K562 (cell line): Measurements from ENCODE around the gene MBD6. TPM values are rescaled to one million over a fixed set of nuclear protein-coding genes. Genes with fewer than 3 reads are reported as not detected.

Experiments
- BDP1 ChIP-seq: IDR thresholded peaks from 3 replicates; pipeline ENCODE4 v1.6.1; 2011; ENCODE audit not compliant: insufficient read length, insufficient read depth
- DACH1 ChIP-seq: fragments of 450-650 bp; IDR thresholded peaks from 2 replicates; pipeline ENCODE4 v1.6.1; 2018; ENCODE audit not compliant: partially characterized antibody
- ELF1 ChIP-seq: fragments of 200-800 bp; sonication (Bioruptor generic); IDR thresholded peaks from 2 replicates; pipeline ENCODE4 v1.6.1; 2016; ENCODE audit warnings: missing genetic modification characterization, missing compliant biosample characterization
- ERF ChIP-seq: fragments of 450-650 bp; formaldehyde crosslinking; IDR thresholded peaks from 2 replicates; pipeline ENCODE4 v1.4.0; 2020; ENCODE audit warnings: mild to moderate bottlenecking, mixed read lengths
- HNRNPK ChIP-seq: fragments of 200-400 bp; formaldehyde crosslinking; IDR thresholded peaks from one replicate; pipeline ENCODE4 v1.6.1; 2018; ENCODE audit warnings: mild to moderate bottlenecking, low read depth, low read length; ENCODE audit not compliant: poor library complexity, severe bottlenecking
- HNRNPL ChIP-seq: fragments of 200-400 bp; formaldehyde crosslinking; IDR thresholded peaks from 2 replicates; pipeline ENCODE4 v1.6.1; 2017; ENCODE audit warnings: low read depth, mild to moderate bottlenecking, low read length
- HOXB6 ChIP-seq: fragments of 250-450 bp; sonication (Bioruptor Pico); IDR thresholded peaks from 2 replicates; pipeline ENCODE4 v1.5.1; 2022; ENCODE audit warnings: mild to moderate bottlenecking, borderline replicate concordance
- LARP7 ChIP-seq: fragments of 450-650 bp; IDR thresholded peaks from 2 replicates; pipeline ENCODE4 v1.6.1; 2016
- MCM5 ChIP-seq: fragments of 450-650 bp; IDR thresholded peaks from 2 replicates; pipeline ENCODE4 v1.6.1; 2016; ENCODE audit warnings: low read depth
- NFRKB ChIP-seq: fragments of 450-650 bp; IDR thresholded peaks from 2 replicates; pipeline ENCODE4 v1.6.1; 2016; ENCODE audit warnings: low read depth
- NR2C2 ChIP-seq, 2 experiments: fragments of 200-800 bp in 1 of 2; sonication (Bioruptor generic) in 1 of 2; sonication (generic) in 1 of 2; formaldehyde crosslinking in 1 of 2; IDR thresholded peaks; 2 replicates each; pipeline versions ENCODE4 v1.6.1 to v1.8.0; 2016 to 2022; ENCODE audit warnings: mild to moderate bottlenecking in 1 of 2, missing compliant biosample characterization in 1 of 2, missing genetic modification characterization in 1 of 2, missing genetic modification reagents in 1 of 2
- POU5F1 ChIP-seq: fragments of 150-350 bp; IDR thresholded peaks from 2 replicates; pipeline ENCODE4 v1.6.1; 2014; ENCODE audit warnings: borderline replicate concordance, low read length, low read depth, mild to moderate bottlenecking; ENCODE audit not compliant: partially characterized antibody
- SMAD1 ChIP-seq: fragments of 150-350 bp; IDR thresholded peaks from 2 replicates; pipeline ENCODE4 v1.6.1; 2014; ENCODE audit warnings: low read length, low read depth; ENCODE audit not compliant: partially characterized antibody
- SPI1 ChIP-seq: IDR thresholded peaks from 2 replicates; pipeline ENCODE4 v1.6.1; 2011; ENCODE audit warnings: low read depth, low read length, control low read depth, borderline replicate concordance
- STAT5B ChIP-seq: fragments of 250-450 bp; sonication (Bioruptor Pico); IDR thresholded peaks from 2 replicates; pipeline ENCODE4 v1.8.0; 2021; ENCODE audit warnings: mild to moderate bottlenecking, inconsistent platforms
- TCF7L2 ChIP-seq: fragments of 150-350 bp; IDR thresholded peaks from 2 replicates; pipeline ENCODE4 v1.6.1; 2016; ENCODE audit warnings: low read depth, mild to moderate bottlenecking, low read length, moderate library complexity
- TRIM28 ChIP-seq: fragments of 450-650 bp; IDR thresholded peaks from 2 replicates; pipeline ENCODE4 v1.6.1; 2017
- ZNF143 ChIP-seq: sonication (generic); formaldehyde crosslinking; IDR thresholded peaks from 2 replicates; pipeline ENCODE4 v1.9.0; 2022; ENCODE audit warnings: mild to moderate bottlenecking, missing genetic modification reagents
- ZNF253 ChIP-seq: fragments of 250-450 bp; sonication (Bioruptor Pico); conservative IDR thresholded peaks from 2 replicates; pipeline ENCODE4 v1.6.1; 2021; ENCODE audit warnings: mild to moderate bottlenecking
- ZNF589 ChIP-seq: fragments of 200-800 bp; sonication (Bioruptor generic); IDR thresholded peaks from 2 replicates; pipeline ENCODE4 v1.6.1; 2016; ENCODE audit warnings: low read depth, missing genetic modification characterization, missing compliant biosample characterization
- ZNF668 ChIP-seq: fragments of 250-450 bp; sonication (Bioruptor Pico); IDR thresholded peaks from 2 replicates; pipeline ENCODE4 v1.8.0; 2022; ENCODE audit warnings: mild to moderate bottlenecking, inconsistent platforms
- polyA plus RNA-seq, 8 experiments: library from polyadenylated mRNA; depleted of rRNA in 4 of 8; stranded (reverse) in 5 of 8; unstranded in 3 of 8; fragments of >200 nt; fragmentation: Nextera tagmentation in 2 of 8; fragmentation: Illumina TruSeq in 1 of 8; extraction: Ambion mirVana in 2 of 8; extraction: Trizol in 1 of 8; gene quantifications; 2 replicates each; pipeline versions ENCODE4 v1.2.1 to v1.2.3, GENCODE V29; 2011 to 2014; ENCODE audit warnings: inconsistent platforms in 1 of 8, missing spikeins in 1 of 8
- total RNA-seq, 7 experiments: library from RNA; depleted of rRNA in 6 of 7; stranded (reverse); fragments of >200 nt in 6 of 7; fragmentation: Illumina TruSeq in 2 of 7; extraction: Trizol in 2 of 7; gene quantifications; 2 replicates each; pipeline versions ENCODE4 v1.2.1 to v1.2.3, GENCODE V29; 2011 to 2021; ENCODE audit warnings: low replicate concordance in 1 of 7
- TF ChIP-seq, protein P1 (sequence below): conservative IDR thresholded peaks from 2 replicates; pipeline ENCODE4 v1.6.1; 2011; ENCODE audit warnings: low read depth, mild to moderate bottlenecking, low read length; ENCODE audit not compliant: control insufficient read depth
- TF ChIP-seq, protein P2 (sequence below): sonication (generic); formaldehyde crosslinking; IDR thresholded peaks from 2 replicates; pipeline ENCODE4 v1.9.0; 2022; ENCODE audit warnings: mild to moderate bottlenecking, missing genetic modification reagents
- TF ChIP-seq, protein P3 (sequence below): IDR thresholded peaks from 2 replicates; pipeline ENCODE4 v1.6.1; 2011; ENCODE audit not compliant: insufficient read length; ENCODE audit errors: extremely low read depth
- TF ChIP-seq, protein P4 (sequence below): fragments of 250-450 bp; sonication (Bioruptor Pico); IDR thresholded peaks from 2 replicates; pipeline ENCODE4 v1.8.0; 2021; ENCODE audit warnings: moderate library complexity, mild to moderate bottlenecking, inconsistent platforms

The MBD6 gene
- total and polyA plus RNA-seq, 9 of the 15 experiments (the other 6 are each of a cell fraction or from before 2014, with no cell fraction given), result 2.0 to 54.8 (median 3.8) TPM

DNA sequence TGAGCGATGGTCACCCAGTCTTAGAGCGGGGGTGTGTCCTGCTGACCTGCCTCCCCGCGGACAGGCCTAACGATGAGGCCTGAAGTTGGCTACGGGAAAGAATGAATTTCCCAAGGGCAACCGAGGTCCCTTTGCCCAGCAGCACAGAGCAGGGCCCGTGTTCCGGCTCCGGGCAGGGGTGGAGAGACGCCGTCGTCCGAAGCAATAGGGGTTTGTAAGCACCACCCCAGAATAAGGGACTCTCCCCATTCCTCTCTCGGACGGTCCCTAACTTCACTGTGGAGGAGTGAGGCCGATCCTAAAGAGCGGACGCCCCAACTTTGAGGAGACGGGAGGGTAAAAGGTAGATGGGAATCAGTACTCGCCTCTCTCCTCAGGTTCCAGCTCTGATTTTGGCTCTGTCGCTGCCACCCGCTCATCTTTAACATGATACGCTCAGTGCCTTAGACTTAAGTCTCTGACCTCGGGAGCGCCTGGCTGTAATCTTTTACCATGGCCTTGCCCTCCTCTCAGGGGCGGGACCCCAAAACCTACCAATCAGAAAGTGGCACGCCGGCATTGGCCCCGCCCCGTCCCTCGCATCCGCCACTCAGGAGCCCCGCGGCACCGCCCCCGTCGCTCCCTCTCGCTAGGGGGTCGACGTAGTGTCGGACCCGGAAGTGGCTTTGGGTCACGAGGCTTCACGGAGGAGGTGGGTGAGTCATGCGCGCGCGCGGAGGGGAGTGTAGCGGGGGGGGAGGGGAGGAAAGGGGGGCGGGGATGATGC, 2.4 kb upstream of the MBD6 start, which contains the start of gene DDIT3 (continued):
- TF ChIP-seq HNRNPL (0 out of 2 replicates have a peak, but pooled peaks have one; percentile 27), BDP1 (no peak), POU5F1 (no peak), NFRKB (peak; percentile 53; the same call in 1 of the 2 replicates), LARP7 (no peak), ERF (CRISPR knock-in tag) (peak; percentile 83; the same call in 1 of the 2 replicates), MCM5 (no peak), NR2C2 (CRISPR knock-in tag; IDR thresholded peaks at IDR 0.05) (peak; percentile 83), NR2C2 (tag; IDR thresholded peaks at IDR 0.05) (peak; percentile 90), ZNF589 (peak; percentile 90), STAT5B (CRISPR knock-in tag) (no peak), ZNF143 (no peak), ELF1 (peak; percentile 100), ZNF668 (CRISPR knock-in tag) (0 out of 2 replicates have a peak, but pooled peaks have one; percentile 26), TRIM28 (no peak), SPI1 (peak; percentile 45; the same call in 1 of the 2 replicates), SMAD1 (peak; percentile 98), HOXB6 (peak; percentile 49; the same call in 1 of the 2 replicates), ZNF253 (CRISPR knock-in tag) (no peak), TCF7L2 (no peak), HNRNPK (no peak), DACH1 (no peak)
- TF ChIP-seq, protein P1, sequence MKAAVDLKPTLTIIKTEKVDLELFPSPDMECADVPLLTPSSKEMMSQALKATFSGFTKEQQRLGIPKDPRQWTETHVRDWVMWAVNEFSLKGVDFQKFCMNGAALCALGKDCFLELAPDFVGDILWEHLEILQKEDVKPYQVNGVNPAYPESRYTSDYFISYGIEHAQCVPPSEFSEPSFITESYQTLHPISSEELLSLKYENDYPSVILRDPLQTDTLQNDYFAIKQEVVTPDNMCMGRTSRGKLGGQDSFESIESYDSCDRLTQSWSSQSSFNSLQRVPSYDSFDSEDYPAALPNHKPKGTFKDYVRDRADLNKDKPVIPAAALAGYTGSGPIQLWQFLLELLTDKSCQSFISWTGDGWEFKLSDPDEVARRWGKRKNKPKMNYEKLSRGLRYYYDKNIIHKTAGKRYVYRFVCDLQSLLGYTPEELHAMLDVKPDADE, result peak; percentile 30
- TF ChIP-seq, protein P2, sequence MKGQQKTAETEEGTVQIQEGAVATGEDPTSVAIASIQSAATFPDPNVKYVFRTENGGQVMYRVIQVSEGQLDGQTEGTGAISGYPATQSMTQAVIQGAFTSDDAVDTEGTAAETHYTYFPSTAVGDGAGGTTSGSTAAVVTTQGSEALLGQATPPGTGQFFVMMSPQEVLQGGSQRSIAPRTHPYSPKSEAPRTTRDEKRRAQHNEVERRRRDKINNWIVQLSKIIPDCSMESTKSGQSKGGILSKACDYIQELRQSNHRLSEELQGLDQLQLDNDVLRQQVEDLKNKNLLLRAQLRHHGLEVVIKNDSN (CRISPR knock-in tag), result peak; percentile 85
- TF ChIP-seq, protein P3, sequence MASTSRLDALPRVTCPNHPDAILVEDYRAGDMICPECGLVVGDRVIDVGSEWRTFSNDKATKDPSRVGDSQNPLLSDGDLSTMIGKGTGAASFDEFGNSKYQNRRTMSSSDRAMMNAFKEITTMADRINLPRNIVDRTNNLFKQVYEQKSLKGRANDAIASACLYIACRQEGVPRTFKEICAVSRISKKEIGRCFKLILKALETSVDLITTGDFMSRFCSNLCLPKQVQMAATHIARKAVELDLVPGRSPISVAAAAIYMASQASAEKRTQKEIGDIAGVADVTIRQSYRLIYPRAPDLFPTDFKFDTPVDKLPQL, result peak; percentile 54
- TF ChIP-seq, protein P4, sequence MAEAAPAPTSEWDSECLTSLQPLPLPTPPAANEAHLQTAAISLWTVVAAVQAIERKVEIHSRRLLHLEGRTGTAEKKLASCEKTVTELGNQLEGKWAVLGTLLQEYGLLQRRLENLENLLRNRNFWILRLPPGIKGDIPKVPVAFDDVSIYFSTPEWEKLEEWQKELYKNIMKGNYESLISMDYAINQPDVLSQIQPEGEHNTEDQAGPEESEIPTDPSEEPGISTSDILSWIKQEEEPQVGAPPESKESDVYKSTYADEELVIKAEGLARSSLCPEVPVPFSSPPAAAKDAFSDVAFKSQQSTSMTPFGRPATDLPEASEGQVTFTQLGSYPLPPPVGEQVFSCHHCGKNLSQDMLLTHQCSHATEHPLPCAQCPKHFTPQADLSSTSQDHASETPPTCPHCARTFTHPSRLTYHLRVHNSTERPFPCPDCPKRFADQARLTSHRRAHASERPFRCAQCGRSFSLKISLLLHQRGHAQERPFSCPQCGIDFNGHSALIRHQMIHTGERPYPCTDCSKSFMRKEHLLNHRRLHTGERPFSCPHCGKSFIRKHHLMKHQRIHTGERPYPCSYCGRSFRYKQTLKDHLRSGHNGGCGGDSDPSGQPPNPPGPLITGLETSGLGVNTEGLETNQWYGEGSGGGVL (CRISPR knock-in tag), result no peak
